Measurements from ENCODE around the gene SLC25A23.
A peak's percentile ranks its signal among the peaks of the same experiment; 100 is the strongest.

SLC25A23 gene

GRCh38 chr19:6412447-6413091 is 47.0 kb downstream of the SLC25A23 start:
- Histone ChIP-seq H3K4me3 (ENCODE audit: low read depth in 1 of 2, low read length in 2 of 2) (no peak overlapping the region), H4K20me1 (ENCODE audit: insufficient read depth, low read length) (peaks cover 47% of the 10 kb centered on the region), H3K27ac (ENCODE audit: low read length) (no peak overlapping the region), H3K4me1 (ENCODE audit: insufficient read depth, low read length) (no peaks in the 10 kb centered on the region), H3K27me3 (ENCODE audit: insufficient read depth, low read length, poor library complexity) (no peaks in the 10 kb centered on the region), H2AFZ (ENCODE audit: low read depth, low read length) (no peak overlapping the region), H3K79me2 (ENCODE audit: insufficient read depth, low read length) (peaks cover 4% of the 10 kb centered on the region; the same call in 1 of the 2 replicates), H3K9ac (ENCODE audit: low read depth, low read length) (no peak overlapping the region), H3K36me3 (ENCODE audit: insufficient read depth, low read length) (peaks cover 42% of the 10 kb centered on the region), H3K4me2 (ENCODE audit: insufficient read depth, low read length) (no peak overlapping the region), H3K9me3 (ENCODE audit: insufficient read depth, low read length, severe bottlenecking) (no peaks in the 10 kb centered on the region)
- TF ChIP-seq EZH2 (IDR thresholded peaks at IDR 0.05; ENCODE audit: borderline replicate concordance, low read depth, low read length, severe bottlenecking) = no peak
- TF ChIP-seq, protein P1, sequence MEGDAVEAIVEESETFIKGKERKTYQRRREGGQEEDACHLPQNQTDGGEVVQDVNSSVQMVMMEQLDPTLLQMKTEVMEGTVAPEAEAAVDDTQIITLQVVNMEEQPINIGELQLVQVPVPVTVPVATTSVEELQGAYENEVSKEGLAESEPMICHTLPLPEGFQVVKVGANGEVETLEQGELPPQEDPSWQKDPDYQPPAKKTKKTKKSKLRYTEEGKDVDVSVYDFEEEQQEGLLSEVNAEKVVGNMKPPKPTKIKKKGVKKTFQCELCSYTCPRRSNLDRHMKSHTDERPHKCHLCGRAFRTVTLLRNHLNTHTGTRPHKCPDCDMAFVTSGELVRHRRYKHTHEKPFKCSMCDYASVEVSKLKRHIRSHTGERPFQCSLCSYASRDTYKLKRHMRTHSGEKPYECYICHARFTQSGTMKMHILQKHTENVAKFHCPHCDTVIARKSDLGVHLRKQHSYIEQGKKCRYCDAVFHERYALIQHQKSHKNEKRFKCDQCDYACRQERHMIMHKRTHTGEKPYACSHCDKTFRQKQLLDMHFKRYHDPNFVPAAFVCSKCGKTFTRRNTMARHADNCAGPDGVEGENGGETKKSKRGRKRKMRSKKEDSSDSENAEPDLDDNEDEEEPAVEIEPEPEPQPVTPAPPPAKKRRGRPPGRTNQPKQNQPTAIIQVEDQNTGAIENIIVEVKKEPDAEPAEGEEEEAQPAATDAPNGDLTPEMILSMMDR (IDR thresholded peaks at IDR 0.05; ENCODE audit: borderline replicate concordance, extremely low read depth, low read length, poor library complexity, severe bottlenecking) = peak; percentile 75
- DNase-seq (peak; percentile 55), ATAC-seq (ENCODE audit: insufficient read depth, low read depth) (peak; percentile 61)

DNA sequence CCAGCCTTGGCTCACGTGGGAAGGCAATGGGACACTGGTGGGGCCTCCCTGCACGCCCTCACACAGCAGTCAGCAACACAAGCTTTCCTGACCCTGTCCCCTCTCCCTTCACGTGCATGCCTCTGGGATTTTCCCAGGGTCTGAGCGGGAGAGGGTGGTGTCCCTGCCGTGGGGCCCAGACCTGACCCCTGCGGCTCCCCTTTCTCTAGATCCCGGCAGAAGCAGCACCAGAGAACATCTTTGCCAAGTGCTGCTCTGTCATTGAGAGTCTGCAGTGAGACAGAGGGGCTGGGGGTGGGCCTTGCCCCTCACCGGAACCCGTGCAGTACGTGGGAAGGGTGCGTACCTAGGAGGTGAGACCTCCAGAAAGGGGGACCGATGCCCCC is 47.5 kb downstream of the SLC25A23 start:
- Histone ChIP-seq H3K79me2 (ENCODE audit: insufficient read depth, low read length) (no peaks in the 10 kb centered on the region), H3K27ac (ENCODE audit: low read length) (no peak overlapping the region), H2AFZ (ENCODE audit: low read depth, low read length) (no peak overlapping the region), H3K4me1 (ENCODE audit: insufficient read depth, low read length) (no peaks in the 10 kb centered on the region), H3K4me3 (ENCODE audit: low read depth in 1 of 2, low read length in 2 of 2) (no peak overlapping the region), H3K9me3 (ENCODE audit: insufficient read depth, low read length, severe bottlenecking) (no peaks in the 10 kb centered on the region), H3K9ac (ENCODE audit: low read depth, low read length) (no peak overlapping the region), H4K20me1 (ENCODE audit: insufficient read depth, low read length) (peaks cover 42% of the 10 kb centered on the region), H3K27me3 (ENCODE audit: insufficient read depth, low read length, poor library complexity) (no peaks in the 10 kb centered on the region), H3K4me2 (ENCODE audit: insufficient read depth, low read length) (no peak overlapping the region), H3K36me3 (ENCODE audit: insufficient read depth, low read length) (peaks cover 37% of the 10 kb centered on the region)
- no peak for TF ChIP-seq EZH2 (IDR thresholded peaks at IDR 0.05; ENCODE audit: borderline replicate concordance, low read depth, low read length, severe bottlenecking)
- TF ChIP-seq, protein P1 (IDR thresholded peaks at IDR 0.05; ENCODE audit: borderline replicate concordance, extremely low read depth, low read length, poor library complexity, severe bottlenecking) = no peak
- DNase-seq = no peak
- peak; percentile 46 for ATAC-seq (ENCODE audit: insufficient read depth, low read depth)

GRCh38 chr19:6409346-6409745 is 50.2 kb downstream of the SLC25A23 start:
- ATAC-seq (ENCODE audit: insufficient read depth, low read depth) = no peak

More at GRCh38 chr19:6409346-6409745, 50.2 kb downstream of the SLC25A23 start:
- no peak for TF ChIP-seq EZH2 (IDR thresholded peaks at IDR 0.05; ENCODE audit: borderline replicate concordance, low read depth, low read length, severe bottlenecking)
- TF ChIP-seq, protein P1 (IDR thresholded peaks at IDR 0.05; ENCODE audit: borderline replicate concordance, extremely low read depth, low read length, poor library complexity, severe bottlenecking) = no peak
- Histone ChIP-seq H3K4me1 (ENCODE audit: insufficient read depth, low read length) (no peaks in the 10 kb centered on the region), H3K9ac (ENCODE audit: low read depth, low read length) (no peak overlapping the region), H3K27ac (ENCODE audit: low read length) (no peak overlapping the region), H3K36me3 (ENCODE audit: insufficient read depth, low read length) (peaks cover 10% of the 10 kb centered on the region), H3K4me2 (ENCODE audit: insufficient read depth, low read length) (no peak overlapping the region), H3K9me3 (ENCODE audit: insufficient read depth, low read length, severe bottlenecking) (no peaks in the 10 kb centered on the region), H4K20me1 (ENCODE audit: insufficient read depth, low read length) (peaks cover 18% of the 10 kb centered on the region), H3K27me3 (ENCODE audit: insufficient read depth, low read length, poor library complexity) (no peaks in the 10 kb centered on the region), H2AFZ (ENCODE audit: low read depth, low read length) (no peak overlapping the region), H3K4me3 (ENCODE audit: low read depth in 1 of 2, low read length in 2 of 2) (no peak overlapping the region), H3K79me2 (ENCODE audit: insufficient read depth, low read length) (no peaks in the 10 kb centered on the region)
- DNase-seq = no peak
